Stimulated activated naive CD8-positive, alpha-beta T cell treated with anti-CD3 and anti-CD28 coated beads, Interleukin-15, Interleukin-2, amounts not matched to agents 100 ng/mL and 50 ng/mL, for 24 hours (primary cell): ENCODE measurements around the gene TXNRD1.
"Not testable (repeated sequence)": the region's sequence is repeated elsewhere in the genome, so short reads cannot be mapped to it uniquely, and the experiment has no call there.

Experiments
- H3K27ac Mint-ChIP-seq: one replicate; pipeline ENCODE4 v1.8.0; 2021; ENCODE audit warnings: mild to moderate bottlenecking, mixed read lengths
- H3K27me3 Mint-ChIP-seq: one replicate; pipeline ENCODE4 v1.8.0; 2021; ENCODE audit warnings: mixed read lengths
- H3K36me3 Mint-ChIP-seq: one replicate; pipeline ENCODE4 v1.8.0; 2021; ENCODE audit warnings: low read depth, mixed read lengths
- H3K4me1 Mint-ChIP-seq: one replicate; pipeline ENCODE4 v1.8.0; 2021; ENCODE audit warnings: low read depth, mixed read lengths
- H3K4me3 Mint-ChIP-seq: one replicate; pipeline ENCODE4 v1.8.0; 2021; ENCODE audit warnings: mild to moderate bottlenecking, mixed read lengths
- H3K9me3 Mint-ChIP-seq: one replicate; pipeline ENCODE4 v1.8.0; 2021; ENCODE audit warnings: mixed read lengths

Gene TXNRD1

GRCh38 chr12:104243551-104243950 is 28.0 kb downstream of the TXNRD1 start:
- Mint-ChIP-seq H3K9me3 (no peaks in the 10 kb centered on the region), H3K27me3 (peaks cover 11% of the 10 kb centered on the region), H3K4me1 (no peaks in the 10 kb centered on the region), H3K36me3 (no peaks in the 10 kb centered on the region), H3K27ac (no peak overlapping the region), H3K4me3 (no peak overlapping the region)

GRCh38 chr12:104243971-104244370 is 28.4 kb downstream of the TXNRD1 start:
- H3K27ac Mint-ChIP-seq = no peak overlapping the region
- H3K9me3 Mint-ChIP-seq = no peaks in the 10 kb centered on the region
- no peaks in the 10 kb centered on the region for H3K36me3 Mint-ChIP-seq
- H3K4me3 Mint-ChIP-seq = no peak overlapping the region
- H3K4me1 Mint-ChIP-seq = no peaks in the 10 kb centered on the region
- H3K27me3 Mint-ChIP-seq = peaks cover 11% of the 10 kb centered on the region

DNA sequence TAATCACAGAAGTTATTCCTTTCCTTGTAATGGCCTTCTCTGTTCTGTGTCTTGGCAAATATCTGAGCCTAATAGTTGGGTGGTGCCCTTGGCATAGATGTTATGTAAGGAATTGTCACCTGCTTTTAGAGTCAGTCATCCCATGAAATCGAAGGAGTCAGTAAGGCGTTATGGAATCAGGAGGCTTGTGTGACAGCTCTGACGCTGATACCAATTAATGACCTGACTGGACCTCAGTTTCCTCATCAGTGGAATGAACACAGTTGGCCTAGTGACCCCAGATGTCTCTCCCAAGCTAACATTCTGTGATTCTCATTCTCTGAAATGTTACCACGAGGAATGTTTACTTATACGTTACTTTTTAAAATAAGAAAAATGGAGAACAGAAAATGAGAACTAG is 32.1 kb downstream of the TXNRD1 start:
- H3K4me3 Mint-ChIP-seq = no peak overlapping the region
- no peaks in the 10 kb centered on the region for H3K4me1 Mint-ChIP-seq
- no peak overlapping the region for H3K27ac Mint-ChIP-seq
- no peaks in the 10 kb centered on the region for H3K9me3 Mint-ChIP-seq
- peaks cover 8% of the 10 kb centered on the region for H3K27me3 Mint-ChIP-seq
- no peaks in the 10 kb centered on the region for H3K36me3 Mint-ChIP-seq

- no peaks in the 10 kb centered on the region for H3K36me3 Mint-ChIP-seq
- no peak overlapping the region for H3K4me3 Mint-ChIP-seq
- H3K27me3 Mint-ChIP-seq = peaks cover 8% of the 10 kb centered on the region
- H3K27ac Mint-ChIP-seq = no peak overlapping the region
- no peaks in the 10 kb centered on the region for H3K4me1 Mint-ChIP-seq
- no peaks in the 10 kb centered on the region for H3K9me3 Mint-ChIP-seq
Measured at GRCh38 chr12:104248444-104248843, 32.9 kb downstream of the TXNRD1 start.

DNA sequence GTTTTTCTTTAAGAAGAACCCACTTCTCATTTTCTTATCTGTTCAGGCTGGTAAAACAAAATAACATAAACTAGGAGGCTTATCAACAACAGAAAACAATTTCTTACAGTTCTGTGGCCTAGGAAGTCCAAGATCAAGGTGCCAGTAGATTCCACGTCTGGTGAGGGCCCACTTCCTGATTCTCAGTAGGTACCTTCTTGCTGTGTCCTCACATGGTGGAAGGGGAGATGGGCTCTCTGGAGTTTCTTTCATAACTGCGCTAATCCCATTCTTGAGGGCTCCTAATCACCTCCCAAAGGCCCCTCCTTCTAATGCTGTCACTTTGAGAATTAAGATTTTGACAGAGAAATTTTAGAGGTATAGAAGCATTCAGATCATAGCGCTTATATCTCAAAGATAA is 33.4 kb downstream of the TXNRD1 start:
- Mint-ChIP-seq H3K4me3 (no peak overlapping the region), H3K27ac (no peak overlapping the region), H3K9me3 (no peaks in the 10 kb centered on the region), H3K27me3 (peaks cover 5% of the 10 kb centered on the region), H3K4me1 (no peaks in the 10 kb centered on the region), H3K36me3 (no peaks in the 10 kb centered on the region)

DNA sequence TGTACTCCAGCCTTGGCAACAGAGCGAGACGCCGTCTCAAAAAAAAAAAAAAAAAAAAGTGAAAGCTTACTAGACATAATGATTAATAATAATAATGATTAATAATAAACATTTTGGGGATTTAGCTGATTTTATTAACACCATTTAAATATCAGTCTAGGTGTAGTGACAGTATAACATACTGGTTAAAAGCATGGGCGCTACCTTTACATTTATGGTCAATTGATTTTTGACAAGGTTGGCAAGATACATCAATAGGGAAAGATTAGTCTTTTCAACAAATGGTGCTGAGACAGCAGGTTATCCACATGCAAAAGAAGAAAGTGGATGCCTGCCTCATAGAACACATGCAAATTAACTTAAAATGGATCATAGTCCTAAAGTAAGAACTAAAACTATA is 34.3 kb downstream of the TXNRD1 start:
- Mint-ChIP-seq H3K4me1 (no peaks in the 10 kb centered on the region), H3K4me3 (no peak overlapping the region), H3K27me3 (no peaks in the 10 kb centered on the region), H3K36me3 (no peaks in the 10 kb centered on the region), H3K27ac (no peak overlapping the region), H3K9me3 (no peaks in the 10 kb centered on the region)

DNA sequence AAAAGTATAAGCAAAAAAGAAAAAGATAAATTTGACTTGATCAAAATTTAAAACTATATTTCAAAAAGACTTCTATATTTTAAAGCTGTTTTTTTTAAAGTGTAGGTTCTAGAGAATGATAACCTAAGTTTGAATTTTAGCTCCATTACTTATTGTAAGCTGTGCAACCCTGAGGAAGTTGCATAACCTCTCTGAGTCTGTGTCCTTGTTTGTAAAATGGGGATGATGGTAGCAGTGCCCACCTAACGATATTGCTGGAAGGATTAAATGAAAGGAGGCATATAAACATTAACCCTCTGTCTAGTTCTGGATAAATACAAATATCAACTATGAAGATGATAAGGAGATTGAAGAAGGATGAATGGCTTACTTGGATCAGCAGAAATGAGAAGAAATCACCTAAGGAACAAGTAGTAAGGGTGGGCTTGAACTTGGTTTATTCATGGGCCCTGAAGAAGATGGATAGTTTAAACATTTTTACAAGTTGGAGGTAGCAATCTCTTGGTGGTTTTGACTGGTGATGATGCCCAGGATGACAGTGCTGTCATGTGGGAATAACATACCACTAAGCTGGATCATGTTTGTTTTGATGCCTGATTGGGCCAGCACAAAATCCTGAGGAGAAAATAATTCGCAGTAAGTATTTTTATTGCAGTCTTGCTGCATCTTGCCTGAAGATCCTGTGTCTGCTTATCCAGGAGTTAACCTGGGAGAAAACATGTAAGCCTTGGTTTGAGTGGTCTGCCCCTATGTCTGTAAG is 35.0 kb downstream of the TXNRD1 start:
- H3K4me1 Mint-ChIP-seq = no peaks in the 10 kb centered on the region
- H3K9me3 Mint-ChIP-seq = no peaks in the 10 kb centered on the region
- no peak overlapping the region for H3K4me3 Mint-ChIP-seq
- H3K27me3 Mint-ChIP-seq = no peaks in the 10 kb centered on the region
- H3K36me3 Mint-ChIP-seq = no peaks in the 10 kb centered on the region
- H3K27ac Mint-ChIP-seq = no peak overlapping the region

DNA sequence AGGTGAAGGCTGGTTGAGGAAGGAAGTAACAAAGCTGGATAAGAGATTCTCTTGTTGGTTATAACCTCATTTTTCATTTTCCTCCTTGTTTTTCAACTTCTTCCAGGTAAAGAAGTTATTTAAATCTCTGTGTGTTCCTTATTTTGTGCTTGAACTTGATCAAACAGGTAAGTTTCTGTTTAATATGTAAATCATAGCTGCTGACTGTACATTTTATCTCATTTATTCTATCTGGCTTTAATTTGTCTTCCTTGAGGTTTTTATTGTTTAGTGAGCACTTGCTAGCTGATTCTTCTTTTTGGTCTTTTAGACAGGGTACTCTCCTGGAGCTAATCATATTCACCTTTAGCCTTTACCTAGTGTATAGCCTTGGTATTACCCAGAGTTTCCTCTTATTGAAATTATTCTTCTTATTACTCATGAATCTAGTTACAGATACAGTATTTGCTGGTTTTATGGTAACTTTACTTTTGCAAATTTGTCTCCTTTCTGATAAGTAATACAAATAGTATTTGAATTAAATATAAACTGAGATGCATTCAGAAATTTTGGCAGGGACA is 42.4 kb downstream of the TXNRD1 start:
- Mint-ChIP-seq H3K36me3 (no peaks in the 10 kb centered on the region), H3K27me3 (no peaks in the 10 kb centered on the region), H3K4me3 (no peak overlapping the region)

DNA sequence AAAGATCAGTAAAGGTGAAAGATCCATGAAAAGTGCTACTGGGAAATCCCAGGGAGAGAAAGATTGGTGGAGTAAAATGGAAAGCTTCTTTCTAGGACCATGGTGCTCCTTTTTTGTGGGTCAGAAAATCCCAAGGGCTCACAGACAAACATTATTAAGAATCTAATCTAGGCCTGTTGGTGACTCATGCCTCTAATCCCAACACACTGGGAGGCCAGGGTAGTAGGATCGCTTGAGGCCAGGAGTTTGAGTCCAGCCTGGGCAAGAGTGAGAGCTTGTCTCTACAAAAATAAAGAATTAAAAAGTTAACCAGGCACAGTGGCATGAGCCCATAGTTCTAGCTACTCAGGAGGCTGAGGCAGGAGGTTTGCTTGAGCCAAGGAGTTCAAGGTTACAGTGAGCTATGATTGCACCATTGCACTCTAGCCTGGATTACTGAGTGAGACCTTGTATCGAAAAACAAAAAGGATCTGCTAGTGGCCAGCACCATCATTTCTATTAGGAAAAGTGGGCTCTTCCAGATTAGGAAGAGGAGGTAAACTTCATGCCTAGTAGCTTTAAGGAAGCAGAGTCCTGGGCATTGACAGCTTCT is 43.0 kb downstream of the TXNRD1 start:
- no peak overlapping the region for H3K4me3 Mint-ChIP-seq
- no peaks in the 10 kb centered on the region for H3K9me3 Mint-ChIP-seq
- no peaks in the 10 kb centered on the region for H3K27me3 Mint-ChIP-seq
- no peak overlapping the region for H3K27ac Mint-ChIP-seq
- H3K36me3 Mint-ChIP-seq = no peaks in the 10 kb centered on the region
- no peaks in the 10 kb centered on the region for H3K4me1 Mint-ChIP-seq

More for the DNA sequence above, 42.4 kb downstream of the TXNRD1 start:
- no peaks in the 10 kb centered on the region for H3K4me1 Mint-ChIP-seq
- no peak overlapping the region for H3K27ac Mint-ChIP-seq
- no peaks in the 10 kb centered on the region for H3K9me3 Mint-ChIP-seq

- no peaks in the 10 kb centered on the region for H3K9me3 Mint-ChIP-seq
- H3K4me1 Mint-ChIP-seq = no peaks in the 10 kb centered on the region
- H3K4me3 Mint-ChIP-seq = no peak overlapping the region
- H3K27ac Mint-ChIP-seq = no peak overlapping the region
- H3K27me3 Mint-ChIP-seq = no peaks in the 10 kb centered on the region
- H3K36me3 Mint-ChIP-seq = no peaks in the 10 kb centered on the region
Measured at GRCh38 chr12:104263026-104263425, 47.4 kb downstream of the TXNRD1 start.

DNA sequence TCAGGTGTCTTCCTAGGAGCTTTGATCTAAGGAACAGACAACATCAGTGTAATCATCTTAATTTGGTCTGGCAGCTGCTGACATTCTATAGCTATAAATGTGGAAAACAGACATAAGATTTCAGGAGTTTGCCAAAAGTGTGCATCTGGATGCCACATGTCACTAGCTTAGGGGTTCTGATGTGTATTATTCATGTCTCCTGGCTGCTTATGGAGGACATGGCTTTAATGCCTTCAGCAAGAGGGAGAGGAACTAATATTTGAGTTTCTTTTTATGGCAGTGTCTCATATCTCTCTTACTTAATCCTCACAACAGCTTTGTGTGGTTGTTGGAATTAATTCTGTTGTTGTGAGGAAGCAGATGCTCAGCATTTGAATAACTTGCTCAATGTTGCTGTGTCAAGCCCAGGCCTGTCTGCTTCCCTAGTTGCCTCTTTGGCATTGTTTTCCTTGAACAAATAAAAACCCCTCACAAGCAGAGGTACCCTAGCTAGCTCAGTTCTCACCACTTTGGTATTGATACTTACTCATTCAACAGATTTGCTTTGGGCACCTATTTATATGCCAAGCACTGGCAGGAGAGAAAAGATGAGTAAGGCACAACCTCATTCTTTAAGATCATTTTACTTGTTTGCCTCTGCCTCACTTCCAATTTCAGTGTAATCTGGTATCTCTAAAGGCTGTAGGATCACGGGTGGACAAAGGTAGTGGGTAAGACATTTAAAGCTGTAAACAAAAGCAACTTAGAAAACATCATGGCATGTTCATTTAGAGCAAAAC is 48.2 kb downstream of the TXNRD1 start:
- Mint-ChIP-seq H3K36me3 (no peaks in the 10 kb centered on the region), H3K27me3 (no peaks in the 10 kb centered on the region), H3K4me3 (no peak overlapping the region), H3K27ac (no peak overlapping the region), H3K9me3 (no peaks in the 10 kb centered on the region), H3K4me1 (no peaks in the 10 kb centered on the region)

DNA sequence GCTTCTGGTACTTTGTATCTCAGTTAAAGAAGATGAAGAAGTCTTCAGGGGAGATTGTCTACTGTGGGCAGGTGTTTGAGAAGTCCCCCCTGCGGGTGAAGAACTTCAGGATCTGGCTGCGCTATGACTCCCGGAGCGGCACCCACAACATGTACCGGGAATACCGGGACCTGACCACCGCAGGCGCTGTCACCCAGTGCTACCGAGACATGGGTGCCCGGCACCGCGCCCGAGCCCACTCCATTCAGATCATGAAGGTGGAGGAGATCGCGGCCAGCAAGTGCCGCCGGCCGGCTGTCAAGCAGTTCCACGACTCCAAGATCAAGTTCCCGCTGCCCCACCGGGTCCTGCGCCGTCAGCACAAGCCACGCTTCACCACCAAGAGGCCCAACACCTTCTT is 49.9 kb downstream of the TXNRD1 start:
- H3K4me3 Mint-ChIP-seq, H3K27ac Mint-ChIP-seq, H3K4me1 Mint-ChIP-seq, H3K27me3 Mint-ChIP-seq, H3K36me3 Mint-ChIP-seq, H3K9me3 Mint-ChIP-seq: not testable (repeated sequence)

- no peaks in the 10 kb centered on the region for H3K27me3 Mint-ChIP-seq
- H3K9me3 Mint-ChIP-seq = no peaks in the 10 kb centered on the region
- no peak overlapping the region for H3K4me3 Mint-ChIP-seq
- peaks cover 8% of the 10 kb centered on the region for H3K4me1 Mint-ChIP-seq
- no peaks in the 10 kb centered on the region for H3K36me3 Mint-ChIP-seq
- no peak overlapping the region for H3K27ac Mint-ChIP-seq
Measured at GRCh38 chr12:104272938-104273337, 57.4 kb downstream of the TXNRD1 start.

DNA sequence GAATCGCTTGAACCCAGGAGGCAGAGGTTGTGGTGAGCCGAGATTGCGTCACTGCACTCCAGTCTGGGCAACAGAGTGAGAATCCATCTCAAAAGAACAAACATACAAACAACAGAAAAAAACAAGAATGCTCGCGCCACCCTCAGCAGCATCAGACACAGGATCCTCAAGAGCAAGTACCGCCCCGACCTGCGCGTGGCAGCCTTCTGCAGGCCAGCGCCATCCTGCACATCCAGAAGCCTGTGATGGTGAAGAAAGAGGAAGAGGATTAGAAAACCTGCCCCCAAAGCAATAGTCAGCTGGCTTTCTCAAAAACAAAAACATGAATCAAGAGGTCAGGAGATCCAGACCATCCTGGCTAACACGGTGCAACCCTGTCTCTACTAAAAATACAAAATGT is 57.9 kb downstream of the TXNRD1 start:
- H3K9me3 Mint-ChIP-seq = no peaks in the 10 kb centered on the region
- H3K4me3 Mint-ChIP-seq = no peak overlapping the region
- peaks cover 8% of the 10 kb centered on the region for H3K4me1 Mint-ChIP-seq
- no peaks in the 10 kb centered on the region for H3K36me3 Mint-ChIP-seq
- no peaks in the 10 kb centered on the region for H3K27me3 Mint-ChIP-seq
- no peak overlapping the region for H3K27ac Mint-ChIP-seq

DNA sequence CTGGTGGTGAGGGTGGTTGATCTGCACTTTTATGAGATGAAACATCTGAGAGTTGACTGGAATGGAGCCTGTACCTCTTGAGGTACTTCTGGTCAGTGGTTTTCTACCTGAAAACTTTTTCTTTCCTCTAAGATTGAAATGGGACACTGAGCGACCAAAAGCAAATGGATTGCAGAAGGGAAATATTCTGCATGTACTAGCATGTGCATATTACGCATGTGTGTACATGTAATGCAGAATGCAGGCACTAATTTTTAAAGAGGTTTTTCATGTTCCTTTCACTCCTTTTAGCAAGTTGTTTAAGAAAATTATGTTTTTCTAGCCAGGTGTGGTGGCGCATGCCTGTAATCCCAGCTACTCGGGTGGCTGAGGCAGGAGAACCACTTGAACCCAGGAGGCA is 59.2 kb downstream of the TXNRD1 start:
- peaks cover 8% of the 10 kb centered on the region for H3K4me1 Mint-ChIP-seq
- no peaks in the 10 kb centered on the region for H3K9me3 Mint-ChIP-seq
- H3K4me3 Mint-ChIP-seq = no peak overlapping the region
- H3K27me3 Mint-ChIP-seq = peaks cover under 1% of the 10 kb centered on the region
- H3K27ac Mint-ChIP-seq = no peak overlapping the region
- H3K36me3 Mint-ChIP-seq = no peaks in the 10 kb centered on the region
